K562 (cell line): ENCODE results near the gene SMARCD2. TPM values are rescaled to one million over a fixed set of nuclear protein-coding genes. Genes with fewer than 3 reads are reported as not detected.

Experiments
- BRD4 ChIP-seq: fragments of 200-600 bp; sonication (generic); IDR thresholded peaks from 2 replicates; pipeline ENCODE4 v1.6.1; 2017; ENCODE audit warnings: inconsistent platforms
- CBFA2T3 ChIP-seq: fragments of 450-650 bp; IDR thresholded peaks from 2 replicates; pipeline ENCODE4 v1.6.1; 2017
- CCAR2 ChIP-seq: fragments of 200-400 bp; formaldehyde crosslinking; IDR thresholded peaks from 2 replicates; pipeline ENCODE4 v1.6.1; 2017; ENCODE audit warnings: mild to moderate bottlenecking, low read depth, low read length
- ESRRA ChIP-seq: fragments of 450-650 bp; IDR thresholded peaks from 2 replicates; pipeline ENCODE4 v1.6.1; 2014; ENCODE audit warnings: low read depth, mild to moderate bottlenecking, moderate library complexity, borderline replicate concordance
- KLF10 ChIP-seq: fragments of 250-450 bp; sonication (Bioruptor Pico); IDR thresholded peaks from 2 replicates; pipeline ENCODE4 v1.6.1; 2021; ENCODE audit warnings: matching md5 sums
- MAFK ChIP-seq: IDR thresholded peaks from 2 replicates; pipeline ENCODE4 v1.6.1; 2011; ENCODE audit warnings: low read length, improper control_type of control experiment
- OTX1 ChIP-seq: fragments of 450-650 bp; formaldehyde crosslinking; IDR thresholded peaks from 2 replicates; pipeline ENCODE4 v1.4.0; 2022; ENCODE audit warnings: mild to moderate bottlenecking
- PKNOX1 ChIP-seq: fragments of 450-650 bp; IDR thresholded peaks from 2 replicates; pipeline ENCODE4 v1.6.1; 2016
- RB1 ChIP-seq: fragments of 450-650 bp; IDR thresholded peaks from 2 replicates; pipeline ENCODE4 v1.6.1; 2017; ENCODE audit warnings: low read depth, mild to moderate bottlenecking
- RBM17 ChIP-seq: fragments of 200-400 bp; formaldehyde crosslinking; IDR thresholded peaks from 2 replicates; pipeline ENCODE4 v1.6.1; 2017; ENCODE audit warnings: low read depth, mild to moderate bottlenecking, low read length, borderline replicate concordance
- SIN3B ChIP-seq: fragments of 450-650 bp; IDR thresholded peaks from 2 replicates; pipeline ENCODE4 v1.6.1; 2017; ENCODE audit warnings: low read depth, mild to moderate bottlenecking, moderate library complexity
- SMARCC2 ChIP-seq: fragments of 450-650 bp; IDR thresholded peaks from 2 replicates; pipeline ENCODE4 v1.6.1; 2017; ENCODE audit warnings: antibody characterized with exemption, moderate library complexity, mild to moderate bottlenecking, low read depth
- TCF3 ChIP-seq: sonication (generic); formaldehyde crosslinking; IDR thresholded peaks from 2 replicates; pipeline ENCODE4 v1.4.0; 2020; ENCODE audit warnings: mild to moderate bottlenecking, missing genetic modification reagents
- ZNF174 ChIP-seq: fragments of 250-450 bp; sonication (Bioruptor Pico); IDR thresholded peaks from 2 replicates; pipeline ENCODE4 v1.4.0; 2020; ENCODE audit warnings: mild to moderate bottlenecking
- ZNF436 ChIP-seq: fragments of 250-450, 450-650 bp; sonication (Bioruptor Pico); formaldehyde crosslinking; IDR thresholded peaks from 2 replicates; pipeline ENCODE4 v1.7.0; 2020; ENCODE audit warnings: mild to moderate bottlenecking
- ZNF57 ChIP-seq: fragments of 450-650 bp; formaldehyde crosslinking; IDR thresholded peaks from 2 replicates; pipeline ENCODE4 v1.4.0; 2020; ENCODE audit warnings: mild to moderate bottlenecking, moderate library complexity
- ZNF584 ChIP-seq: fragments of 200-800 bp; sonication (Bioruptor generic); IDR thresholded peaks from 2 replicates; pipeline ENCODE4 v1.6.1; 2016; ENCODE audit warnings: low read depth, mild to moderate bottlenecking, missing genetic modification characterization, missing compliant biosample characterization
- polyA plus RNA-seq, 8 experiments: library from polyadenylated mRNA; depleted of rRNA in 4 of 8; stranded (reverse) in 5 of 8; unstranded in 3 of 8; fragments of >200 nt; fragmentation: Nextera tagmentation in 2 of 8; fragmentation: Illumina TruSeq in 1 of 8; extraction: Ambion mirVana in 2 of 8; extraction: Trizol in 1 of 8; gene quantifications; 2 replicates each; pipeline versions ENCODE4 v1.2.1 to v1.2.3, GENCODE V29; 2011 to 2014; ENCODE audit warnings: inconsistent platforms in 1 of 8, missing spikeins in 1 of 8
- total RNA-seq, 7 experiments: library from RNA; depleted of rRNA in 6 of 7; stranded (reverse); fragments of >200 nt in 6 of 7; fragmentation: Illumina TruSeq in 2 of 7; extraction: Trizol in 2 of 7; gene quantifications; 2 replicates each; pipeline versions ENCODE4 v1.2.1 to v1.2.3, GENCODE V29; 2011 to 2021; ENCODE audit warnings: low replicate concordance in 1 of 7
- TF ChIP-seq, protein P1 (sequence below): sonication (generic); formaldehyde crosslinking; IDR thresholded peaks from 2 replicates; pipeline ENCODE4 v1.8.1; 2023; ENCODE audit warnings: mild to moderate bottlenecking, missing genetic modification reagents
- TF ChIP-seq, protein P2 (sequence below): fragments of 250-450 bp; sonication (Bioruptor Pico); IDR thresholded peaks from 2 replicates; pipeline ENCODE4 v1.8.0; 2021; ENCODE audit warnings: moderate library complexity, mild to moderate bottlenecking, inconsistent platforms
- TF ChIP-seq, protein P3 (sequence below), 2 experiments: IDR thresholded peaks in 1 of 2; conservative IDR thresholded peaks in 1 of 2; 2 replicates each; pipeline ENCODE4 v1.6.1; 2016; ENCODE audit warnings: low read depth in 2 of 2, mild to moderate bottlenecking in 1 of 2, missing compliant biosample characterization in 1 of 2, missing genetic modification characterization in 1 of 2, moderate library complexity in 1 of 2

SMARCD2 gene
- total and polyA plus RNA-seq, 9 of the 15 experiments (the other 6 are each of a cell fraction or from before 2014, with no cell fraction given) = 1.7 to 114 (median 90.3) TPM

DNA sequence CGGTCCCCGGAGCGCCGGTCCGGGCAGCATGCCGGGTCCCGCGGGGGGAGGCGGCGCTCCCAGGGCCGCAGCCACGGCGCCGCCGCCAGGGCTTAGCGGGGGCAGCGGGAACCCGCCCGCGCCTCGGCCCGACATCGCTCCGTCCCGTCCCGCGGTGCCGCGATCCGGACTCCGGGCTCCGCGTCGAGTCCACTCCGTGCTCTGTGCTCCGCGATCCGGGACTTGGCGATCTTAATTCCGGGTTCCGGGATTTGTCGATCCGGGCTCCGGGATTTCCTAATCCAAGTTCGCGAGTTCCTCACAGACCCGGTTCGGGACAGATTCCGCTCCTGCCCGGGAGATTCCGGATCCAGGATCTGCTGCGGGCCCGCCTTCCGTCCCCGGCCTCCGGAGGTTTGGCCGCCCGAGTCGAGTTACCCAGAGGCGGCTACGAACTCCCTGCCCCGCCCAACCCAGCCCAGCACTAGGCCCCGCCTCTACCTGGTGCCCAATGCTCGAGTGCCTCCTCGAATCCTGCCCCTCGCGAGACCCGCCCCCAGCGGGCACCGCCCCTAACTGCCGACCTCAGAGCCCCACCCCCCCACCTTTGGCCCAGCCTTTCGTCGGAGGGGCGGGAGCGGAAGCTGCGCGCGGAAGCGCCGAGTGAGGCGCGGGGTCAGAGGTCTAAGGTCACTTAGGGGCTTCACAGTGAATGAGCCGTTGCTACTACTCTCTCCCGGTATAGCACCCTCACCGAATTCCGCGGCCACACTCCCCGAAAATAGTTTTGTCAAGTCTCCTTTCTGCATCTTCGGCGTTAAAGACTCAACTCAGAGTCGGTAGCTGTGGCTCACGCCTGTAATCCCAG is at the start of gene SMARCD2 (continued):
- TF ChIP-seq TCF3 (CRISPR knock-in tag) (no peak; the same call in none of the 2 replicates), BRD4 (no peak; the same call in 1 of the 2 replicates), SMARCC2 (no peak; the same call in 1 of the 2 replicates), RBM17 (no peak), RB1 (peak; percentile 99), ZNF436 (CRISPR knock-in tag) (no peak), CBFA2T3 (peak; percentile 31; the same call in 1 of the 2 replicates), ZNF57 (CRISPR knock-in tag) (no peak), SIN3B (peak; percentile 79), ZNF174 (peak; percentile 58; the same call in 1 of the 2 replicates), KLF10 (CRISPR knock-in tag) (no peak), OTX1 (CRISPR knock-in tag) (peak; percentile 29; the same call in 1 of the 2 replicates), CCAR2 (0 out of 2 replicates have a peak, but pooled peaks have one; percentile 73), ESRRA (peak; percentile 50; the same call in 1 of the 2 replicates), MAFK (no peak), PKNOX1 (peak; percentile 73), ZNF584 (CRISPR knock-in tag) (peak; percentile 70; the same call in 1 of the 2 replicates)
- TF ChIP-seq, protein P1, sequence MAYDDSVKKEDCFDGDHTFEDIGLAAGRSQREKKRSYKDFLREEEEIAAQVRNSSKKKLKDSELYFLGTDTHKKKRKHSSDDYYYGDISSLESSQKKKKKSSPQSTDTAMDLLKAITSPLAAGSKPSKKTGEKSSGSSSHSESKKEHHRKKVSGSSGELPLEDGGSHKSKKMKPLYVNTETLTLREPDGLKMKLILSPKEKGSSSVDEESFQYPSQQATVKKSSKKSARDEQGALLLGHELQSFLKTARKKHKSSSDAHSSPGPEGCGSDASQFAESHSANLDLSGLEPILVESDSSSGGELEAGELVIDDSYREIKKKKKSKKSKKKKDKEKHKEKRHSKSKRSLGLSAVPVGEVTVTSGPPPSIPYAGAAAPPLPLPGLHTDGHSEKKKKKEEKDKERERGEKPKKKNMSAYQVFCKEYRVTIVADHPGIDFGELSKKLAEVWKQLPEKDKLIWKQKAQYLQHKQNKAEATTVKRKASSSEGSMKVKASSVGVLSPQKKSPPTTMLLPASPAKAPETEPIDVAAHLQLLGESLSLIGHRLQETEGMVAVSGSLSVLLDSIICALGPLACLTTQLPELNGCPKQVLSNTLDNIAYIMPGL (CRISPR knock-in tag) = peak; percentile 94
- TF ChIP-seq, protein P2, sequence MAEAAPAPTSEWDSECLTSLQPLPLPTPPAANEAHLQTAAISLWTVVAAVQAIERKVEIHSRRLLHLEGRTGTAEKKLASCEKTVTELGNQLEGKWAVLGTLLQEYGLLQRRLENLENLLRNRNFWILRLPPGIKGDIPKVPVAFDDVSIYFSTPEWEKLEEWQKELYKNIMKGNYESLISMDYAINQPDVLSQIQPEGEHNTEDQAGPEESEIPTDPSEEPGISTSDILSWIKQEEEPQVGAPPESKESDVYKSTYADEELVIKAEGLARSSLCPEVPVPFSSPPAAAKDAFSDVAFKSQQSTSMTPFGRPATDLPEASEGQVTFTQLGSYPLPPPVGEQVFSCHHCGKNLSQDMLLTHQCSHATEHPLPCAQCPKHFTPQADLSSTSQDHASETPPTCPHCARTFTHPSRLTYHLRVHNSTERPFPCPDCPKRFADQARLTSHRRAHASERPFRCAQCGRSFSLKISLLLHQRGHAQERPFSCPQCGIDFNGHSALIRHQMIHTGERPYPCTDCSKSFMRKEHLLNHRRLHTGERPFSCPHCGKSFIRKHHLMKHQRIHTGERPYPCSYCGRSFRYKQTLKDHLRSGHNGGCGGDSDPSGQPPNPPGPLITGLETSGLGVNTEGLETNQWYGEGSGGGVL (CRISPR knock-in tag) = no peak
- TF ChIP-seq, protein P3, sequence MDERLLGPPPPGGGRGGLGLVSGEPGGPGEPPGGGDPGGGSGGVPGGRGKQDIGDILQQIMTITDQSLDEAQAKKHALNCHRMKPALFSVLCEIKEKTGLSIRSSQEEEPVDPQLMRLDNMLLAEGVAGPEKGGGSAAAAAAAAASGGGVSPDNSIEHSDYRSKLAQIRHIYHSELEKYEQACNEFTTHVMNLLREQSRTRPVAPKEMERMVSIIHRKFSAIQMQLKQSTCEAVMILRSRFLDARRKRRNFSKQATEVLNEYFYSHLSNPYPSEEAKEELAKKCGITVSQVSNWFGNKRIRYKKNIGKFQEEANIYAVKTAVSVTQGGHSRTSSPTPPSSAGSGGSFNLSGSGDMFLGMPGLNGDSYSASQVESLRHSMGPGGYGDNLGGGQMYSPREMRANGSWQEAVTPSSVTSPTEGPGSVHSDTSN (CRISPR knock-in tag; IDR thresholded peaks at IDR 0.05; ENCODE audit: low read depth) = no peak
- TF ChIP-seq, protein P3 (tag; conservative IDR thresholded peaks at IDR 0.05; ENCODE audit: low read depth) = no peak
